KOPT-K1 (cell line): ENCODE data around the gene PBX2.
"Not testable (repeated sequence)": the region's sequence is repeated elsewhere in the genome, so short reads cannot be mapped to it uniquely, and the experiment has no call there.

Experiments used
- H3K27ac ChIP-seq: fragments of 200-600 bp; sonication (generic); 2 replicates; pipeline ENCODE4 v1.5.1; 2016; ENCODE audit warnings: antibody characterized with exemption, mild to moderate bottlenecking, low read depth, low read length; ENCODE audit not compliant: poor library complexity, severe bottlenecking
- H3K36me3 ChIP-seq: fragments of 200-600 bp; sonication (generic); 2 replicates; pipeline ENCODE4 v1.5.1; 2017; ENCODE audit warnings: antibody characterized with exemption, mild to moderate bottlenecking, low read length, moderate library complexity; ENCODE audit not compliant: insufficient read depth
- H3K9me3 ChIP-seq: fragments of 200-600 bp; sonication (generic); 2 replicates; pipeline ENCODE4 v1.5.1; 2017; ENCODE audit warnings: antibody characterized with exemption, low read length, mild to moderate bottlenecking; ENCODE audit not compliant: insufficient read depth, poor library complexity, severe bottlenecking

The PBX2 gene

DNA sequence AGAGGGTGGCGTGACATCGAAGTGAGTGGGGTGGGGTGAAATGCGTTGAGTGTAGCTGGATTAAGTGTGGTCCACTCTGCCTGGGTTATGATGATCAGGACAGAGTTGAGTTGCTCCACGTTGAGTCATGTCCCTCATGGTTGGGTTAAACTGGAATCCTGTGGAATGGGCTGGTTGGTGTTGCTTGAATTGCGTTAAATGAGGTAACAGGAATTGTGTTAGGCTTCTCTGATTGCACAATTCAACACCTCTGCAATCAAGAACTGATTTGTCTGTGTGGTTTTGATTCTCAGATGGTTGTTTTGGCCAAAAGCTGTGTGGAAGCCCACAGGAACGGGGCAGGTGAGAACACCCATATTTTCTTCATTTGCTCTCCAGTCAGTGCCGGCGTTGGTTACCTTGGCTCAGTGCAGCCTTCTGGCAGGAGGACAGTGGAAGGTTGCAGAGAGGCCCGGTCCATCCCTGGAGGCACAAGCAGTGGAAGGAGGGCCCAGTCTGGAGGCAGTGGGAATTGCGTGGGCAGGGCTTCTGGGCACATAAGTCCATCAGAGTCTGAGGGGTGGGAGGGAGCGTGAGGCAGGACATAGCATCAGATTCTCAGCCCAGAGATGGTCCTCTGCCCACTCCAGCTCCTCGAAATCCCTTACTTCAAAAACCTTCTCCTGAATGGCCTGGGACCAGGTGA lies 22.2 kb upstream of the PBX2 start:
- H3K27ac ChIP-seq = no peak overlapping the region
- no peaks in the 10 kb centered on the region for H3K9me3 ChIP-seq
- no peaks in the 10 kb centered on the region for H3K36me3 ChIP-seq

- not testable (repeated sequence) for H3K9me3 ChIP-seq, H3K36me3 ChIP-seq, H3K27ac ChIP-seq
These were observed 21.4 kb upstream of the PBX2 start for GRCh38 chr6:32211432-32211831.

GRCh38 chr6:32210191-32210601 lies 20.2 kb upstream of the PBX2 start:
- no peaks in the 10 kb centered on the region for H3K9me3 ChIP-seq
- no peaks in the 10 kb centered on the region for H3K36me3 ChIP-seq
- no peak overlapping the region for H3K27ac ChIP-seq

DNA sequence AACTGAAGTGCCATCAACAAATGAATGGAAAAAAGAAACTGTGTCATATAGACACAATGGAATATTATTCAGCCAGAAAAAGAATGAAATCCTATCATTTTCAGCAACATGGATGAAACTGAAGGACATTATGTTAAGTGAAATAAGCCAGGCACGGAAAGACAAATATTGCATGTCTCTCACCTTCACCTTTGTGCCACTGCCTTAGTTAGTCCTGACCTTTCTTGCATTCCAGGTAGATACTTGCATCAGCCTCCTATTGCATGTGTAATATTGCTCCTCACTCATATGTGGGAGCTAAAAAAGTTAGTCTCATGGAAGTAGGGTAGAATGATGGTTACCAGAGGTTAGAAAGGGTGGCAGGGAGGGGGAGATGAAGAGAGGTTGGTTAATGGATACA lies 19.0 kb upstream of the PBX2 start:
- Histone ChIP-seq H3K9me3 (no peaks in the 10 kb centered on the region), H3K27ac (no peak overlapping the region), H3K36me3 (no peaks in the 10 kb centered on the region)

GRCh38 chr6:32204268-32204715 lies 14.3 kb upstream of the PBX2 start:
- Histone ChIP-seq H3K9me3 (no peaks in the 10 kb centered on the region), H3K27ac (no peak overlapping the region), H3K36me3 (no peaks in the 10 kb centered on the region)

- H3K9me3 ChIP-seq = no peaks in the 10 kb centered on the region
- no peaks in the 10 kb centered on the region for H3K36me3 ChIP-seq
- no peak overlapping the region for H3K27ac ChIP-seq
These were observed 13.6 kb upstream of the PBX2 start for GRCh38 chr6:32203426-32204267.

GRCh38 chr6:32202186-32202585 lies 12.2 kb upstream of the PBX2 start:
- Histone ChIP-seq H3K27ac (peak overlapping the region; percentile 46), H3K9me3 (no peaks in the 10 kb centered on the region), H3K36me3 (no peaks in the 10 kb centered on the region)

DNA sequence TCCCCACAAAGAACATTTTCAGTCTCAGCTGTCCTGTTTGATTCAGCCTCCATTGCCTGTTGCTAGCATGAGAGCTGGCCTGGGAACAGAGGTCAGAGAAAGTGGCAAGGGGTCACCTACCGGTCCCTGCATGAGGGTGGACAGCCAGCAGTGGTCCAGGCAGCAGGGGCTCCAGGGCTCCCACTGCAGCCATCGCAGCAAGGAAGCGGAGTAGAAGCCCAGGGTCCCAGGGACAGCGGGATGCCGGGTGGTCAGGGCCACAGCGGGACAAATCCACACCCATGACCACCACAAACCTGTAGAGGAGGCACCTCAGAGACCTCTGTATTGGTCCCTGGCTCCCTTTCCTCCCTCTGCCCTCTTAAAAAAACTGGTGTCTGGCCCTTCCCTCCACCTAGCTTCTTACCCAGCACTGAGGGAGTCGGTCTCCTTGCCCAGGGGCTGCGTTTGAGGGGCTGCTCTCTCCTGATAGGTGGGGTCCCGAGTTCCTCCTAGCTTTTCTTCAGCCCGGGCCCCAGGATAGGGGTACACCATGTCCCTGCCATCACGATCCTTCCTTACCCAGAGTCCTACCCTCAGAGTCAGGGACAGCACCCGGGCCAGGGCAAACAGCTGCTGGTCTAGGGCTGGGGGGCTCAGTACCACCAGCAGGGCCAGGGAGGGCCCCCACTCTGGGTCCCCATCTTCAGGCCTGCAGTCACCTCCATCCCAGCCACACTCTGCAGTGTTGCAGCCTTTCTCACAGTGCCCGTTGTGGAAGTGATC lies 10.9 kb upstream of the PBX2 start:
- Histone ChIP-seq H3K36me3 (no peaks in the 10 kb centered on the region), H3K9me3 (no peaks in the 10 kb centered on the region), H3K27ac (no peak overlapping the region)

DNA sequence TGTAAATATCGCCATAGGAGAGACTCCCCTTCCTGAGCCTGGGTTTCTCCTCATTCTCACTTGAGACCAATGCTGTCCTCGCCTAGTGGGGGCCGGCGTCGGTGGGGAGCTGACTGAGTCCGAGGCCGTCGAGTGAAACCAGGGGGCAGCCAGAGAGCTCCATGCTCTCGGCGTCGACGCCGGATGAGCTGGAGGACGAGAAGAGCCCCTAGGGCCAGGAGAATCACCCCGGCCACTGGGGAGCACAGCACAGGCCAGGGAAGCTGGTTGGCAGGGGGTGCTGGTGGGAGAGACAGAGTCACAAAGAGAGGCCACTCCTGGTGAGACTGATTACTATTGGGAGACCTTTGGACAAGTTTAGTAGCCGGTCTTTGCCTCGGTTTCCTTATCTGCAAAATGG lies 8.9 kb upstream of the PBX2 start:
- Histone ChIP-seq H3K36me3 (no peaks in the 10 kb centered on the region), H3K27ac (no peak overlapping the region), H3K9me3 (no peaks in the 10 kb centered on the region)

DNA sequence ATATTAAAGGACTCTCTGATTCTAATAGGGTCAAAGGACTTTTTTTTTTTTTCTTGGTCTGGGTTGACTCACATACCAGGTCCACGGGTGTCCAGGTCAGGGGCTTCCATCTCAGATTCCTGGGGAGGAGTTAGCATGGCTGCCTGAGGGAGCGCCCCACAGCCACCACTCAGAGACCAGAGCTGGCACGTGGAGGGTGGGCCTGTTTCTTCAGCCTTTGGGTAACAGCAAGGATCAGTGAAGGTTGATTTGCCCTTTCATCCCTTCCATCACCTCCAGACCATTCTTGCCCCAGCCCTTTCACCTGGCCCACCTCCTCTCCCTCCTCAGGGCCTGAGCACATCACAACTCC lies 8.3 kb upstream of the PBX2 start:
- Histone ChIP-seq H3K27ac (no peak overlapping the region), H3K9me3 (no peaks in the 10 kb centered on the region), H3K36me3 (no peaks in the 10 kb centered on the region)

DNA sequence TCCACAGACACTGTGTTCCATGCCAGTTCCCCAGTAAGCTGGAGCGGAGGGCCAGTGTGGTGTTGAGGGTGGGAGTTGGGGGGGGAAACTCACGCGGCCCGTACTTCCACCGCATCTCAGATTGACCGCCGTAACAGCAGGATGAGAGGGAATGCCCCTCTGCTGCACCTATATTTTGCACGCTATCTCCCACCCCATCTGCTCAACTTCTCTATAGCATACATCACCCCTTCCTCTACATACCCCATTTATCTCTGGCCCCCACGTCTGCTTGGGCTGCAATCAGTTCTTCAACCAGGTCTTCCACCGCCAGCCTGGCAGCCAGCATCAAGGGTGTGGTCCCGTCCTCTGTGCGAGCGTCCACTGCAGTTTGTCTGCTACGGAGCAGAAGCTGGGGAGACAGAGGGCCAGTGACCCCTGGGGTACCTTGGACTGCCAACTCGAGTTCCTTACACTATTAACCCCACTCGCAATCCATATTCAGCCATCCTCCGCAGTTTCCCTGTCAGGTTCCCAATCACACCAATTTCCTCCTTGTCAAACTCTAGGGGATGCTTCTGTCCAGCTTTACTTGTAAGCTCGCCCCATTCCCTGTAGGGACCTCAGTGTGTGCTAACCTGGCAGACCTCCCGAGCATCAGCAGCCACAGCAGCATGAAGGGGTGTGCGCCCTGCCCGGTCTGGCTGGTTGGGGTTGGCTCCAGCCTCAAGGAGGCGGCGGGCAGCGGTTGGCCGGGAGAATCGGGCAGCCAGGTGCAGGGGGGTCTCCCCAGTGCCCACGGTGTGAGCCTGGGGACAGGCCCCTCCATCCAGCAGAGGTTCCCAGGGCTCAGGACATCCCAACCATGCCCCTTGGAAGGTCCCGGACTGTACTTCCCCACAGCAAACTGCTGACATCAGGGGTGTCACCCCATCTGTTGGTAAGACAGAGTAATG lies 6.9 kb upstream of the PBX2 start:
- Histone ChIP-seq H3K36me3 (no peaks in the 10 kb centered on the region), H3K9me3 (no peaks in the 10 kb centered on the region), H3K27ac (peak overlapping the region; percentile 98)

GRCh38 chr6:32195902-32196681 lies 6.1 kb upstream of the PBX2 start:
- Histone ChIP-seq H3K36me3 (no peaks in the 10 kb centered on the region), H3K27ac (peak overlapping the region; percentile 98), H3K9me3 (no peaks in the 10 kb centered on the region)

GRCh38 chr6:32195652-32195901 lies 5.6 kb upstream of the PBX2 start:
- no peaks in the 10 kb centered on the region for H3K36me3 ChIP-seq
- H3K9me3 ChIP-seq = no peaks in the 10 kb centered on the region
- H3K27ac ChIP-seq = peak overlapping the region; percentile 98
